Measurements from ENCODE around the gene EFEMP2.
A peak's percentile ranks its signal among the peaks of the same experiment; 100 is the strongest.

The EFEMP2 gene

GRCh38 chr11:65882120-65883057 lies 9.8 kb upstream of the EFEMP2 start:
- H3K27ac Mint-ChIP-seq, result peak overlapping the region in 1 of 2 donors; percentile 64
- H3K4me1 Mint-ChIP-seq, result peaks cover 92% of the 10 kb centered on the region
- no peaks in the 10 kb centered on the region for H3K27me3 Mint-ChIP-seq
- ATAC-seq (no peak), DNase-seq (no peak)
- H3K9me3 Mint-ChIP-seq, result no peaks in the 10 kb centered on the region
- H3K4me3 Mint-ChIP-seq, result peak overlapping the region in 1 of 2 donors; percentile 16

GRCh38 chr11:65880844-65881421 lies 8.3 kb upstream of the EFEMP2 start:
- Mint-ChIP-seq H3K27ac (peak overlapping the region; percentile 36 to 72), H3K27me3 (no peaks in the 10 kb centered on the region), H3K9me3 (no peaks in the 10 kb centered on the region), H3K4me3 (peak overlapping the region; percentile 77 to 88), H3K4me1 (peaks cover 89% of the 10 kb centered on the region)
- ATAC-seq, result peak; percentile 67
- DNase-seq, result peak in 1 of 2 donors; percentile 53

- DNase-seq (no peak), ATAC-seq (no peak)
- Mint-ChIP-seq H3K4me3 (peak overlapping the region; percentile 77 to 88), H3K4me1 (peaks cover 82% of the 10 kb centered on the region), H3K27me3 (no peaks in the 10 kb centered on the region), H3K27ac (peak overlapping the region; percentile 78 to 91), H3K9me3 (no peaks in the 10 kb centered on the region)
Measured at GRCh38 chr11:65880027-65880426, 7.4 kb upstream of the EFEMP2 start.

GRCh38 chr11:65879617-65880016 lies 7.0 kb upstream of the EFEMP2 start, which contains the start of gene CTSW:
Gene CTSW, plus strand, starts transcription at chr11:65879837. Its CDS starts 18 bp downstream, at chr11:65879855.
- Mint-ChIP-seq H3K4me1 (peaks cover 78% of the 10 kb centered on the region), H3K27me3 (no peaks in the 10 kb centered on the region), H3K4me3 (peak within 1 kb of the TSS; percentile 77 to 88), H3K27ac (peak within 1 kb of the TSS; percentile 78 to 91), H3K9me3 (no peaks in the 10 kb centered on the region)
- DNase-seq (peak in 1 of 2 donors; percentile 42), ATAC-seq (peak; percentile 56)

- H3K27me3 Mint-ChIP-seq, result peaks cover 6% of the 10 kb centered on the region
- peak; percentile 82 for ATAC-seq
- peaks cover 66% of the 10 kb centered on the region for H3K4me1 Mint-ChIP-seq
- peak overlapping the region; percentile 91 to 98 for H3K4me3 Mint-ChIP-seq
- DNase-seq, result peak; percentile 97 to 98
- no peaks in the 10 kb centered on the region for H3K9me3 Mint-ChIP-seq
- H3K27ac Mint-ChIP-seq, result peak overlapping the region; percentile 88 to 97
Measured at GRCh38 chr11:65873318-65874156, 937 bp upstream of the EFEMP2 start.

- Mint-ChIP-seq H3K9me3 (no peaks in the 10 kb centered on the region), H3K4me1 (peaks cover 59% of the 10 kb centered on the region), H3K27me3 (peaks cover 6% of the 10 kb centered on the region), H3K4me3 (peak overlapping the region; percentile 60 to 63), H3K27ac (peak overlapping the region in 1 of 2 donors; percentile 48)
- ATAC-seq, result no peak
- DNase-seq, result no peak
Measured at GRCh38 chr11:65871811-65872548, 620 bp downstream of the EFEMP2 start.

GRCh38 chr11:65870706-65871681 lies 1.6 kb downstream of the EFEMP2 start:
- DNase-seq (no peak), ATAC-seq (no peak)
- peak overlapping the region in 1 of 2 donors; percentile 63 for H3K4me3 Mint-ChIP-seq
- peaks cover 6% of the 10 kb centered on the region for H3K27me3 Mint-ChIP-seq
- no peaks in the 10 kb centered on the region for H3K9me3 Mint-ChIP-seq
- peaks cover 57% of the 10 kb centered on the region for H3K4me1 Mint-ChIP-seq
- peak overlapping the region in 1 of 2 donors; percentile 59 for H3K27ac Mint-ChIP-seq

GRCh38 chr11:65870307-65870658 lies 2.3 kb downstream of the EFEMP2 start:
- Mint-ChIP-seq H3K9me3 (no peaks in the 10 kb centered on the region), H3K4me3 (no peak overlapping the region), H3K27me3 (peaks cover 6% of the 10 kb centered on the region), H3K4me1 (peaks cover 57% of the 10 kb centered on the region), H3K27ac (no peak overlapping the region)
- DNase-seq, result no peak
- ATAC-seq, result no peak

GRCh38 chr11:65869643-65870306 lies 2.8 kb downstream of the EFEMP2 start:
- H3K9me3 Mint-ChIP-seq, result no peaks in the 10 kb centered on the region
- H3K4me1 Mint-ChIP-seq, result peaks cover 57% of the 10 kb centered on the region
- no peak overlapping the region for H3K4me3 Mint-ChIP-seq
- ATAC-seq (no peak), DNase-seq (no peak)
- peaks cover 6% of the 10 kb centered on the region for H3K27me3 Mint-ChIP-seq
- no peak overlapping the region for H3K27ac Mint-ChIP-seq

- Mint-ChIP-seq H3K4me3 (no peak overlapping the region), H3K4me1 (peaks cover 61% of the 10 kb centered on the region), H3K9me3 (no peaks in the 10 kb centered on the region), H3K27me3 (peaks cover 6% of the 10 kb centered on the region), H3K27ac (no peak overlapping the region)
- DNase-seq (no peak), ATAC-seq (no peak)
Measured at GRCh38 chr11:65868907-65869306, 3.7 kb downstream of the EFEMP2 start.

- DNase-seq (no peak), ATAC-seq (no peak)
- Mint-ChIP-seq H3K27ac (no peak overlapping the region), H3K27me3 (peaks cover 4% of the 10 kb centered on the region), H3K4me3 (no peak overlapping the region), H3K4me1 (peaks cover 60% of the 10 kb centered on the region), H3K9me3 (no peaks in the 10 kb centered on the region)
Measured at GRCh38 chr11:65868076-65868667, 4.4 kb downstream of the EFEMP2 start.

GRCh38 chr11:65867284-65868071 lies 5.1 kb downstream of the EFEMP2 start:
- no peak overlapping the region for H3K27ac Mint-ChIP-seq
- no peak overlapping the region for H3K4me3 Mint-ChIP-seq
- no peaks in the 10 kb centered on the region for H3K27me3 Mint-ChIP-seq
- peaks cover 62% of the 10 kb centered on the region for H3K4me1 Mint-ChIP-seq
- ATAC-seq (no peak), DNase-seq (no peak)
- no peaks in the 10 kb centered on the region for H3K9me3 Mint-ChIP-seq
